H1 (cell line): Measurements from ENCODE around the gene C1orf21.

Source experiments
- BRCA1 ChIP-seq: IDR thresholded peaks from 2 replicates; pipeline ENCODE4 v1.6.1; 2012; ENCODE audit warnings: low read depth, low read length, improper control_type of control experiment
- CEBPB ChIP-seq: IDR thresholded peaks from 2 replicates; pipeline ENCODE4 v1.6.1; 2012; ENCODE audit warnings: low read depth, low read length
- EZH2 ChIP-seq: fragments of 200-600 bp; sonication (generic); IDR thresholded peaks from 2 replicates; pipeline ENCODE4 v1.7.1; 2012; ENCODE audit warnings: low read depth, mild to moderate bottlenecking, moderate library complexity, low read length, inconsistent platforms; ENCODE audit not compliant: severe bottlenecking
- PHF8 ChIP-seq: fragments of 200-600 bp; sonication (generic); conservative IDR thresholded peaks from 2 replicates; pipeline ENCODE4 v1.7.1; 2012; ENCODE audit warnings: low read depth, mild to moderate bottlenecking, inconsistent platforms, low read length, moderate library complexity
- POLR2A ChIP-seq, 2 experiments: IDR thresholded peaks; 1 replicate in 1 of 2; 2 replicates in 1 of 2; pipeline ENCODE4 v1.6.1; 2011; ENCODE audit warnings: low read depth in 2 of 2, low read length in 2 of 2, mild to moderate bottlenecking in 2 of 2; ENCODE audit errors: control extremely low read depth in 1 of 2
- YY1 ChIP-seq: IDR thresholded peaks from 2 replicates; pipeline ENCODE4 v1.6.1; 2011; ENCODE audit warnings: low read depth, mild to moderate bottlenecking, low read length
- TF ChIP-seq, protein P1 (sequence below), 3 experiments: IDR thresholded peaks; 1 replicate in 2 of 3; 2 replicates in 1 of 3; pipeline versions ENCODE4 v1.5.1 to v1.6.1; 2011; ENCODE audit warnings: low read length in 3 of 3, mild to moderate bottlenecking in 3 of 3, inconsistent platforms in 2 of 3, low read depth in 1 of 3, moderate library complexity in 1 of 3; ENCODE audit not compliant: insufficient read depth in 1 of 3; ENCODE audit errors: control extremely low read depth in 1 of 3
- TF ChIP-seq, protein P2 (sequence below): IDR thresholded peaks from 2 replicates; pipeline ENCODE4 v1.6.1; 2012; ENCODE audit warnings: inconsistent platforms

DNA sequence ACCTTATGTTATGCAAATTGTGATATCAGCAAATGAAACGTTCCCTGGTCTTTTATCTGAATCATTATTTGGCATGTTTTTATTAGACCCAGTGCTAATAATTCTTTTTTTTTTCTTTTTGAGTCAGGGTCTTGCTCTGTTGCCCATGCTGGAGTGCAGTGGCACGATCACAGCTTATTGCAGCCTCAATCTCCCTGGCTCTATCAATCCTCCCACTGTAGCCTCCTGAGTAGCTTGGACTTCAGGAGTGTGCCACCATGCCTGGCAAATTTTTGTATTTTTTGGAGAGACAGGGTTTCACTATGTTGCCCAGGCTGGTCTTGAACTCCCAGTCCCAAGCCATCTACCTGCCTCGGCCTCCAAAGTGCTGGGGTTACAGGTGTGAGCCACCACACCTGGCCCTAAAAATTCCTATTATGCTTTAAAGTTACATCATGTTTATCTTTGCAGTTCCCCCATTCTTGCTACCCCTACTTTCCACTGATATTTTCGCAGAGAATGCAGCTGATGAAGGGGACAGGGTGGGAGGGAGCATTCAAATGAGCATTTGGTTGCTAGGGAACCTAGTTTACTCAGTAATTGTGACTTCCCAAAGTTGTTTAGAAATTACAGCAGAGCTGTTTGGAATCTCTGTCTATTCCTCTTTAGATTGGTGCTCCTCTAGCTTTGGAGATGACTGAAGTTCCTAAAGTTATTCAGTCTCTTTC is 18.4 kb downstream of the C1orf21 start:
- no peak for TF ChIP-seq POLR2A (IDR thresholded peaks at IDR 0.05; ENCODE audit: control extremely low read depth in 1 of 2, low read depth in 2 of 2, low read length in 2 of 2)
- TF ChIP-seq, protein P1, sequence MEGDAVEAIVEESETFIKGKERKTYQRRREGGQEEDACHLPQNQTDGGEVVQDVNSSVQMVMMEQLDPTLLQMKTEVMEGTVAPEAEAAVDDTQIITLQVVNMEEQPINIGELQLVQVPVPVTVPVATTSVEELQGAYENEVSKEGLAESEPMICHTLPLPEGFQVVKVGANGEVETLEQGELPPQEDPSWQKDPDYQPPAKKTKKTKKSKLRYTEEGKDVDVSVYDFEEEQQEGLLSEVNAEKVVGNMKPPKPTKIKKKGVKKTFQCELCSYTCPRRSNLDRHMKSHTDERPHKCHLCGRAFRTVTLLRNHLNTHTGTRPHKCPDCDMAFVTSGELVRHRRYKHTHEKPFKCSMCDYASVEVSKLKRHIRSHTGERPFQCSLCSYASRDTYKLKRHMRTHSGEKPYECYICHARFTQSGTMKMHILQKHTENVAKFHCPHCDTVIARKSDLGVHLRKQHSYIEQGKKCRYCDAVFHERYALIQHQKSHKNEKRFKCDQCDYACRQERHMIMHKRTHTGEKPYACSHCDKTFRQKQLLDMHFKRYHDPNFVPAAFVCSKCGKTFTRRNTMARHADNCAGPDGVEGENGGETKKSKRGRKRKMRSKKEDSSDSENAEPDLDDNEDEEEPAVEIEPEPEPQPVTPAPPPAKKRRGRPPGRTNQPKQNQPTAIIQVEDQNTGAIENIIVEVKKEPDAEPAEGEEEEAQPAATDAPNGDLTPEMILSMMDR (IDR thresholded peaks at IDR 0.05; ENCODE audit: control extremely low read depth in 1 of 3, insufficient read depth in 1 of 3, low read depth in 1 of 3, low read length in 3 of 3) = no peak
- TF ChIP-seq BRCA1 = no peak
- no peak for TF ChIP-seq CEBPB
- TF ChIP-seq PHF8 = no peak
- no peak for TF ChIP-seq EZH2
- no peak for TF ChIP-seq YY1
- TF ChIP-seq, protein P2, sequence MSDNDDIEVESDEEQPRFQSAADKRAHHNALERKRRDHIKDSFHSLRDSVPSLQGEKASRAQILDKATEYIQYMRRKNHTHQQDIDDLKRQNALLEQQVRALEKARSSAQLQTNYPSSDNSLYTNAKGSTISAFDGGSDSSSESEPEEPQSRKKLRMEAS = no peak
